A549 (cell line): ENCODE measurements around the gene PRR14.

ENCODE experiments used
- CBX8 ChIP-seq: fragments of 200-600 bp; sonication (generic); IDR thresholded peaks from 2 replicates; pipeline ENCODE4 v1.6.1; 2016
- CEBPB ChIP-seq, 2 experiments: fragments of >200 bp in 1 of 2; sonication (Bioruptor Twin) in 1 of 2; formaldehyde crosslinking in 1 of 2; IDR thresholded peaks; 2 replicates each; pipeline ENCODE4 v1.6.1; 2012 to 2016
- CTCF ChIP-seq: fragments of >200 bp; sonication (Bioruptor Twin); formaldehyde crosslinking; IDR thresholded peaks from 3 replicates; pipeline ENCODE4 v1.5.1; 2016
- MAX ChIP-seq: IDR thresholded peaks from 2 replicates; pipeline ENCODE4 v1.6.1; 2012
- PHF8 ChIP-seq: fragments of 200-600 bp; sonication (generic); IDR thresholded peaks from 2 replicates; pipeline ENCODE4 v1.6.1; 2016; ENCODE audit warnings: low read depth, mild to moderate bottlenecking, antibody characterized with exemption, moderate library complexity, borderline replicate concordance
- RAD21 ChIP-seq, 2 experiments: fragments of >200 bp in 1 of 2; sonication (Bioruptor Twin) in 1 of 2; formaldehyde crosslinking in 1 of 2; IDR thresholded peaks in 1 of 2; conservative IDR thresholded peaks in 1 of 2; 2 replicates in 1 of 2; 3 replicates in 1 of 2; pipeline ENCODE4 v1.6.1; 2012 to 2018; ENCODE audit warnings: inconsistent platforms in 1 of 2
- SMC3 ChIP-seq: fragments of >200 bp; sonication (Bioruptor Twin); formaldehyde crosslinking; IDR thresholded peaks from 3 replicates; pipeline ENCODE4 v1.6.1; 2018; ENCODE audit warnings: inconsistent platforms

- TF ChIP-seq CBX8 (no peak), RAD21 (conservative IDR thresholded peaks at IDR 0.05 in 1 of 2, IDR thresholded peaks at IDR 0.05 in 1 of 2) (no peak), CEBPB (IDR thresholded peaks at IDR 0.05) (no peak), PHF8 (no peak; the same call in 1 of the 2 replicates), SMC3 (no peak), CTCF (0 out of 3 replicates have a peak, but pooled peaks have one; percentile 7), MAX (no peak)
These were observed 9.0 kb downstream of the PRR14 start for GRCh38 chr16:30659507-30660423.
